GM21825 (cell line): ENCODE measurements around the gene CACNA1E.

ENCODE experiments used
- ATAC-seq: cut with Tn5 transposase; IDR thresholded peaks from one replicate; pipeline ENCODE4 v1.9.1; 2021; ENCODE audit warnings: mild to moderate bottlenecking, moderate library complexity; ENCODE audit not compliant: unreplicated experiment

Gene CACNA1E

GRCh38 chr1:181626279-181626938 lies 143.1 kb downstream of the CACNA1E start:
- ATAC-seq: no peak

GRCh38 chr1:181630398-181630797 lies 147.1 kb downstream of the CACNA1E start:
- no peak for ATAC-seq

DNA sequence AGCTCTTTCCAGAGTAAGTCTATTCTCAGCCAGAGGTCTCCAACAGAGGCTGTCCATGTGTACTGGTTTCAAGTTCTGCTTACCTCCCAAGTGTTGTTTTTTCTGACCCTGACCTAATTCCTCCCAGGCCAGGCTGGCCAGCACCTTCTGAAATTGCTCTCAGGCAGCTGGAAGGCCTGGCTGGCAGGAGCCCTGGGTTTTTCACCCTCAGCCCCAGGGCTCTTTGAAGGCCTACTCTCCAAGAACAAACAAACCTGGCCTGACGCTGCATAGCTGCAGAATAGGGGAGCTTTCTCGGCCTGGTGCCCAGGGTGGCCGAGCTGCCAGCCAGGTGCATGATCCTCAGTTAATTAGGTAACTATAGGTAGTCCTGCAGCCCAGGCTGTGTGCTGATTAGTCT lies 147.5 kb downstream of the CACNA1E start:
- no peak for ATAC-seq

DNA sequence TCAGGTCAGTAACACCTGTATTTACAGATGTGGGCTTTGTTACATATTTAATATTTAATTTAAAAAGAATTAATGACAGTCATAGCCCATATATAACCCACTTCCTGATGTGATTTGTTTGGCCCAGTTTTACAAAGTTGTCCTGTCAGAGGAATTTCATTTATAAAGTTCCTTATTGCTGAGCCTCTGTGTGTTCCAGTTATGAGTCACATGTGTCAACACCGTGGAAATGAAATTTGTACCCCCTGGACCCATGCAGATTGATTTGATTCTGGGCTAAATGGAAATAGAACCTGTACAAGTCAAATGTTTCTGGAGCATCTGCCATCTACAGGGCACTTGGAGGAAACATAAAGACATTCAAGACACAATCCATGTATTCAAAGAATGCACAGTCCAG lies 149.2 kb downstream of the CACNA1E start:
- ATAC-seq: no peak

- no peak for ATAC-seq
These were observed 149.6 kb downstream of the CACNA1E start for GRCh38 chr1:181632960-181633359.

- no peak for ATAC-seq
These were observed 151.8 kb downstream of the CACNA1E start for GRCh38 chr1:181635110-181635509.

- ATAC-seq: no peak
These were observed 154.7 kb downstream of the CACNA1E start for GRCh38 chr1:181637998-181638397.

- ATAC-seq: no peak
These were observed 157.6 kb downstream of the CACNA1E start for GRCh38 chr1:181640956-181641355.

DNA sequence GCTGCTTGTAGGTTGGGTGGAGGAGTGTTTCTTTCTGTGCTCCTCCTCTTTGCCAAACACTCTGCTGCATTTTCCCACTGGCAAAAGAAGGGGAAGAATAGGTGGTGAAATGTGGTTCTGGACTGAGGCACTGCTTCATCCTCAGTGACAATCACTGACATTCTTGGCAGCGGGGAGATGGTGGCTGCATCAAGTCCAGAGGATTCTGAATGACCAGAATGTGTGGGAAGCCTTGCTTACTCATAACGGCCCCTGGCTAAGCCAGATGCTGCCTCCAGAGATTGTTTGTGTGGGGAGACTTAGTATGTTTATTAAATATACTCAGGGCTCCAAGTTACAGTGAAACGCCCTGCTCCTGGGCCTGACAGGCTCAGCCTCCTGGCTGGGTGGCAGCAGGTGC lies 160.3 kb downstream of the CACNA1E start:
- ATAC-seq: no peak

DNA sequence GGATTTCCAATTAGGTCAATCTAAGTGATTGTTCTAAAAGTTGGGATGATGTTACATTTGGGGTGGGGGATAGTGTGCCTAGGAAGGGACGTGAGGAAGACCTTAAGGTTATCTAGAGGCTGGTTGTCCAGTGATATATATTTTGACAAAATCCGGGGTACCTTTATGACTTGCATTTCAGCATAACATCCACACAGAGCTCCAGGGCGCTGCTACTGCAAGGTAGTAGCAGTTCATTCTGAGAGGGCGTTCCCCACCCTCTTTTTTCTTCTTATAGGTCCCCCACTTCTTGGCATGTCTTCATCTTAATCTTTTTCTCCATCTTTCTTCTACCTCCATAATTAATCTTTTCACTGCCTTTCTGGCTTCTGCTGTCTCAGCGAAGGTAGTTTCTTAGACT lies 161.9 kb downstream of the CACNA1E start:
- ATAC-seq: no peak

GRCh38 chr1:181646710-181647109 lies 163.4 kb downstream of the CACNA1E start:
- no peak for ATAC-seq

DNA sequence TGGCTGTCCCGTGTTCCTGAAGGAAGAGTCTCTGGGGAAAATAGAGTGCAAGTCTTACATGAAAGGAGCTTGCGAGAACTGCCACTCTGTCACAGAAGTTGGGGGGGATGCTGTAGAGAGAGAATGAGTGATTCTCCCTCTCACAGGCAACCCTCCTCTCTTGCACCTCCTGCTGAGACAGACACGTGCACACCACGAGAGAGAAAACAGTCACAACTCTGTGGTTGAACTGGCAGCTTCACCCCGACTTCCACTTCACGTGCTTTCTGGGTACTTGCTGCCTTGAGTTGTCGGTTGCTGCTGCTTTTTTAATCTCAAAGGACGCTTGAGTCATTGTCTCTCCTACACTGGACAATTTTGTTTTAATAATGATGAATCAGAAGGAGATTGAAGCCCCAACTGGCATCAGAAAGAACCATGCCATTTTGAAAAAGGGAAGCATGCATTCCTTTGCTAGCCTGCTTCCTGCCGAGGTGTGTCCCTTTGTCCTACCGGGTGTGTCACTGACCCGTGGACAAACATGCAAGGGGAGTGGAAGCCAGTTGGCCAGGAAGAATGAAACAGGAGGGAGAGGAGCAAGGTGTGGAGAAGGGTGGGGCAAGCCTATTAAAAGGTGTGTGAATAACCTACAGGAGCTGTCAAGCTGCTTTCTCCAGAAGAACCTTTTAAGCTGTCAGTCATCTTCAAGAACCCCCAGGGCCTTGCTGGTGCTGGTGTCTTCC lies 164.2 kb downstream of the CACNA1E start:
- no peak for ATAC-seq

DNA sequence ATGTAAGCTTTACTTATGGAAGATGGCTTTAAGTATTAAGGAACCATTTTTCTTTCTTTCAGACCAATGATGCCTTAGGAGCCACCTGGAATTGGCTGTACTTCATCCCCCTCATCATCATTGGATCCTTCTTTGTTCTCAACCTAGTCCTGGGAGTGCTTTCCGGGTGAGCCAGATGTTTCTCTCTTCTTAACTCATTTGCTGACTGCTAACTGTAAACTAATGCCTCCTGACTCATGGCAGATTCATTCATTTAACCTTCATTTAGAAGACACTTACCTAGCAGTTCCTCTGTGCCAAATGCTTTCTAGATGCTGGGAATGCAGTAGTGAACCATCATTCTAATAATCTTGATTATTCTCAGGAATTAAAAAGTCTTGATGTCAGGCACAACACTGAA lies 168.0 kb downstream of the CACNA1E start:
- no peak for ATAC-seq

- no peak for ATAC-seq
These were observed 172.4 kb downstream of the CACNA1E start for GRCh38 chr1:181655756-181656155.

- no peak for ATAC-seq
These were observed 173.2 kb downstream of the CACNA1E start for GRCh38 chr1:181656491-181656890.

DNA sequence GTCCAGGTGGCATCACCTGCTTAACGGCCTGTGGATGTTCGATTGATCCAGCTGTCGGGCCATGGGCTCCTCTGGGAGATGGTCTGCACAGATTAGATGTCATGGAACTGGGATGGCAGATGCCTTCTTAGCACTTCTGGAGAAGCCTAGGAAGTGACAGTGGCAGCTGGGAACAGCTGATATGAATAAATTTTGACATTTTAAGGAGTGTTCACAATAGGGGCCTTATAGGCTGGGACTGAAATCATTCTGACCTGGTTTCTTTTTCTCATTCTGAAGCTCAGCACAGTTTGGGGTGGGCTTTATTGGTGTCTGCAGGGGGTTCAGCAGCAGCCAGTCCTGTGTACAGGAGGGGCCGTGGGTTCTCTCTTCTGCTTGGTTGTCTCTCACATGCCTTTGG lies 175.3 kb downstream of the CACNA1E start:
- no peak for ATAC-seq

DNA sequence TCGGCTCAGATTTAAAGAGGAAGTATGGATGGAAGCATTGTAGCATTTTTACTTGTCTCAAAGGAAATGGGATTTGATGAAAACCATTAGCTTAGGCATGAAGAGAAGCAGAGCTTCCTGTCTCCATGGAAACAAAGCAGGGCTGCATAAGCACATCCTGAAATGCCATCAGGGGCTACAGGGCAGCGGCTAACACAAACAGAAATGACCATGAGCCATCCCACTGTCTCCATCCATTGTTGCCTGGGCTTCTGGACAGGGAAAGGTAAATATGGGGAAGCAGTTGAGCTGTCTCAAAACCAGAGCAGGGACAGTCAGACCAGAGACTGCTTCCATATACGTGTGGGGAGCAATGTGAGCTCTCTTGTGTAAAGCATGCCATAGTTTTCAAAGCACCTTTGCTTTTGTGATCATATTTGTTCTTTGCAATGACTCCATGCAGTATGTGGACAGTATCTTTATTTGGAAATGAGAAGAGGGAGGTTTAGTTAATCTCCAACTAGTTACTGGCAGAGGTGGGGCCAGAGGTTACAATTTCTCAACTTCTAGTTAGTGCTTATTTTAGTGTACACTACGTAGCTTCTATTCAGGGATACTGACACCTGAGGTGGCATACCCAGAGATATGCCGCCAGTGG lies 176.1 kb downstream of the CACNA1E start:
- no peak for ATAC-seq

DNA sequence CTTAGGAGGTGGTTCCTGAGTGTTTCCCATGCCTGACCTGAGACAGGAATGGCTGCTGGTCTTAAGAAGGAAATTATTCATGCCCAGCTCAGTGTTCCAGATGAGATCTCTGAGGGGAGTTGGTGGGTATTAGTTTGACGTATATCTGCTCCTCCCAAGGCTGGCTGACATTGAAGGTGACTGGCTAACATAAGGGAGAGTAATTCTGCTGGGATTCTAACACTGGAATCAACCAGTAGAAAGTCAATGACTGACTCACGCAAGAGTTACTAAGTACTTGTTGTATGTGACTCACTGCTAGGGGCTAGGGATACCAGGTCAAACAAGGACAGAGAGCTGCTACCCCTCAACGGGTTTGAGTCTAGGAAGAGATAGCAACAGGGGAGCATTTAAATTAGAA lies 177.3 kb downstream of the CACNA1E start:
- ATAC-seq: no peak

DNA sequence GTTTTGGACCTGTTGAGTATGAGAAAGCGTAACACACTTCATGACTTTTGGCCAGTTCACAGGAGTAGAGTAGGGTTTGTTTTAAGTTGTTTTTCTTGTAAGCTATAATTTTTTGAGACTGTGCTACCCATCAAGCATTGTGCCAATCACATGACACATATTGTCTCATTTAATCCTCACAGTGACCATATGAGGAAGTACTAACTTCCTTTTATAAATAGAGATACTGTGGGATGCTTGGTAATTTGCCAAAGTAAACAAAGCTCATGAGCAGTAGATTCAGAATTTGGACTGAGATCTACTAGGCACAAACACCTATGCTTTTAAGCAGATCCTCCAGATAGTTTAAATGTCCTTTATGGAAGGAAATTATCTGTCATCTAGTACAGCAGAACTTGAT lies 178.3 kb downstream of the CACNA1E start:
- no peak for ATAC-seq

GRCh38 chr1:181662606-181663005 lies 179.3 kb downstream of the CACNA1E start:
- ATAC-seq: no peak

DNA sequence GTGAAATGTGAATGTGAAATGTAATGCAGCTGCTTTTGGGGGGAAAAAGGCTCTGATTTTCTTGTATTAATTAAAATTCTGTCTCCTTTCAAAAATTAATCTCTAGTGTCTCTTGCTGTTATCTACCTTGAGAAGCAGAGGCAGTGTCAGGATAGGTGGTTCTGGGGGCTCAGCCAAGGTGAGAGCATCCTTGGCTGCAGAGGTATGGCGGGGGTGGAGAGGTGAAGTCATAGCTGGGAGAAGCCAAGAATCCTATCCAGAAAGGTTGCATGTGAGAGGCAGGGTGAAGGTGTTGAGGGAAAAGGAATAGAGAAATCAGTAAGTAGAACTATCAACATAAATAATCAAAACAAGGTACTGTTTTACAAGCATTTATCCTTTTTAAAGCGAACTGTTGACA lies 181.2 kb downstream of the CACNA1E start:
- no peak for ATAC-seq

DNA sequence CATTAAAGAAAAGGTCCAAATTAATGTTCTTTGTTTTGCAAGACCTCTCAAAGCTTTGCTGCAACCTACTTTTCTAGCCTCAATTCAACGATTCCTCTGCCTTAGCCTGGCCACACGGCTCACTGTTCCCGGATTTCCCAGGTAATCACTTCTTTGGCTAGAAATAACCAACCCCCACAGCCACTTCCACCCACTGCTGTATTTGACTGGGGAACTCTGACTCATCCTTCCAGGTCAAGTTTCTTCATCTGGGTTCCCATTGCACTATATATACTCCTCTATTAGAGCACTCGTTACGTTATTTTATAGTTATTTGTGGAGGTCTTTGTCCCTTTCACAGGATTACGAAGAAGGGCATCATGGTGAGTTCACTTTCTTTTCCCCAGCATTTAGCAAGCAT lies 185.9 kb downstream of the CACNA1E start:
- ATAC-seq: no peak
